H1 (cell line): ENCODE data around the gene GAPT. TPM values are rescaled to one million over a fixed set of nuclear protein-coding genes. Genes with fewer than 3 reads are reported as not detected.
A peak's percentile ranks its signal among the peaks of the same experiment; 100 is the strongest.

ENCODE experiments used
- CTCF ChIA-PET: fragments of 300-600 bp; sonication (Branson Sonifier 250); formaldehyde crosslinking; loops from one replicate; lab custom pipeline; 2021; ENCODE audit not compliant: partially characterized antibody; lab: Charles Lee
- POLR2A ChIA-PET: fragments of 300-600 bp; sonication (Branson Sonifier 250); formaldehyde crosslinking; loops from one replicate; lab custom pipeline; 2021; ENCODE audit warnings: inconsistent platforms; ENCODE audit not compliant: partially characterized antibody; lab: Charles Lee
- DNase-seq, 2 experiments: peaks; one replicate each; pipeline versions ENCODE4 v3.0.0 to v3.0.0-alpha.2; 2010 to 2022; ENCODE audit warnings: low spot score in 2 of 2, low read depth in 1 of 2, mixed read lengths in 1 of 2
- FAIRE-seq: peaks from 2 replicates; lab custom pipeline; 2011; peaks lifted over from hg19 to GRCh38; lab: Jason Lieb, UNC
- H2AFZ ChIP-seq: 2 replicates; pipeline ENCODE4 v1.8.1; 2012; ENCODE audit warnings: low read length, inconsistent platforms
- H2AK5ac ChIP-seq: 2 replicates; pipeline ENCODE4 v1.6.1; 2013; ENCODE audit warnings: low read depth, low read length
- H2BK120ac ChIP-seq: replicated peaks from 2 replicates; pipeline ENCODE3; 2013; ENCODE audit warnings: low read depth, low read length, inconsistent platforms
- H2BK12ac ChIP-seq: 2 replicates; pipeline ENCODE4 v1.6.1; 2013; ENCODE audit warnings: low read depth, low read length
- H2BK15ac ChIP-seq: 2 replicates; pipeline ENCODE4 v1.6.1; 2013; ENCODE audit warnings: low read length
- H2BK20ac ChIP-seq: 2 replicates; pipeline ENCODE4 v1.6.1; 2013; ENCODE audit warnings: low read length
- H2BK5ac ChIP-seq: 2 replicates; pipeline ENCODE4 v1.6.1; 2013; ENCODE audit warnings: low read depth, low read length
- H3K14ac ChIP-seq: 2 replicates; pipeline ENCODE4 v1.6.1; 2013; ENCODE audit warnings: inconsistent platforms; ENCODE audit not compliant: insufficient read length
- H3K18ac ChIP-seq: 2 replicates; pipeline ENCODE4 v1.6.1; 2013; ENCODE audit warnings: low read length; ENCODE audit errors: extremely low read depth
- H3K23ac ChIP-seq: 2 replicates; pipeline ENCODE4 v1.6.1; 2013; ENCODE audit warnings: inconsistent platforms; ENCODE audit not compliant: insufficient read length
- H3K23me2 ChIP-seq: 2 replicates; pipeline ENCODE4 v1.6.1; 2013; ENCODE audit warnings: low read depth, low read length
- H3K27ac ChIP-seq: 2 replicates; pipeline ENCODE4 v1.6.1; 2011; ENCODE audit warnings: low read depth, low read length, inconsistent platforms
- H3K27me3 ChIP-seq, 4 experiments: replicated peaks in 1 of 4; 1 replicate in 1 of 4; 2 replicates in 3 of 4; pipeline versions ENCODE4 v1.6.1 to v1.8.1; 2011 to 2013; ENCODE audit warnings: low read length in 3 of 4, mild to moderate bottlenecking in 3 of 4, inconsistent platforms in 2 of 4, mixed read lengths in 2 of 4, moderate library complexity in 1 of 4; ENCODE audit not compliant: control insufficient read depth in 3 of 4, insufficient read depth in 3 of 4; ENCODE audit errors: extremely low read depth in 1 of 4
- H3K36me3 ChIP-seq, 4 experiments: 2 replicates each; pipeline versions ENCODE4 v1.6.1 to v1.8.1; 2011 to 2013; ENCODE audit warnings: mild to moderate bottlenecking in 4 of 4, low read length in 3 of 4, moderate library complexity in 2 of 4, control low read depth in 1 of 4, inconsistent platforms in 1 of 4; ENCODE audit not compliant: insufficient read depth in 4 of 4, control insufficient read depth in 2 of 4
- H3K4ac ChIP-seq: replicated peaks from 2 replicates; pipeline ENCODE3; 2013; ENCODE audit warnings: low read length, low read depth, mixed read lengths, inconsistent platforms; ENCODE audit not compliant: insufficient read length
- H3K4me1 ChIP-seq, 4 experiments: replicated peaks in 1 of 4; 1 replicate in 1 of 4; 2 replicates in 3 of 4; pipeline versions ENCODE4 v1.6.1 to v1.8.1; 2011 to 2013; ENCODE audit warnings: low read length in 3 of 4, inconsistent platforms in 2 of 4, mixed read lengths in 1 of 4; ENCODE audit not compliant: insufficient read depth in 4 of 4, control insufficient read depth in 3 of 4
- H3K4me2 ChIP-seq, 2 experiments: 2 replicates each; pipeline versions ENCODE4 v1.6.1 to v1.8.1; 2011 to 2013; ENCODE audit warnings: low read depth in 2 of 2, low read length in 2 of 2, control low read depth in 1 of 2, inconsistent platforms in 1 of 2, mild to moderate bottlenecking in 1 of 2; ENCODE audit not compliant: insufficient read depth in 1 of 2
- H3K4me3 ChIP-seq, 4 experiments: fragments of 200-600, 300-600 bp in 1 of 4; sonication (generic), shearing (Covaris generic), sonication (Bioruptor Twin) in 1 of 4; 2 replicates each; pipeline versions ENCODE4 v1.5.1 to v1.8.1; 2011 to 2016; ENCODE audit warnings: low read length in 4 of 4, low read depth in 3 of 4, control low read depth in 2 of 4, inconsistent platforms in 2 of 4, mild to moderate bottlenecking in 2 of 4, mixed read lengths in 1 of 4, moderate library complexity in 1 of 4; ENCODE audit not compliant: insufficient read depth in 2 of 4; ENCODE audit errors: extremely low read depth in 1 of 4
- H3K56ac ChIP-seq: replicated peaks from 2 replicates; pipeline ENCODE3; 2013; ENCODE audit warnings: low read depth, mild to moderate bottlenecking, mixed read lengths, low read length, inconsistent platforms; ENCODE audit not compliant: insufficient read length
- H3K79me1 ChIP-seq: 2 replicates; pipeline ENCODE4 v1.6.1; 2013; ENCODE audit warnings: low read depth, low read length, control low read depth
- H3K79me2 ChIP-seq, 2 experiments: 2 replicates each; pipeline versions ENCODE4 v1.6.1 to v1.8.1; 2012 to 2013; ENCODE audit warnings: low read length in 2 of 2, mild to moderate bottlenecking in 2 of 2, inconsistent platforms in 1 of 2; ENCODE audit not compliant: insufficient read depth in 2 of 2, control insufficient read depth in 1 of 2
- H3K9ac ChIP-seq, 4 experiments: replicated peaks in 1 of 4; 1 replicate in 1 of 4; 2 replicates in 3 of 4; pipeline versions ENCODE4 v1.6.1 to v1.8.1; 2011 to 2013; ENCODE audit warnings: low read depth in 3 of 4, low read length in 3 of 4, control low read depth in 2 of 4, mild to moderate bottlenecking in 2 of 4, moderate library complexity in 2 of 4, inconsistent platforms in 1 of 4; ENCODE audit errors: extremely low read depth in 1 of 4
- H3K9me3 ChIP-seq, 2 experiments: 2 replicates each; pipeline versions ENCODE4 v1.6.1 to v1.8.1; 2012 to 2013; ENCODE audit warnings: mild to moderate bottlenecking in 2 of 2, moderate library complexity in 2 of 2, control low read depth in 1 of 2, inconsistent platforms in 1 of 2, low read depth in 1 of 2, low read length in 1 of 2, mixed read lengths in 1 of 2; ENCODE audit not compliant: insufficient read depth in 2 of 2
- H4K20me1 ChIP-seq, 2 experiments: replicated peaks in 1 of 2; 2 replicates each; pipeline versions ENCODE3 to v1.8.1; 2011 to 2013; ENCODE audit warnings: inconsistent platforms in 2 of 2, low read length in 2 of 2, mild to moderate bottlenecking in 1 of 2; ENCODE audit not compliant: insufficient read depth in 2 of 2, control insufficient read depth in 1 of 2
- H4K5ac ChIP-seq: 2 replicates; pipeline ENCODE4 v1.6.1; 2013; ENCODE audit warnings: low read length, low read depth, mixed read lengths, inconsistent platforms; ENCODE audit not compliant: insufficient read length
- H4K8ac ChIP-seq: 2 replicates; pipeline ENCODE4 v1.8.0; 2013; ENCODE audit warnings: mild to moderate bottlenecking, moderate library complexity, low read length, inconsistent platforms; ENCODE audit not compliant: insufficient read depth; ENCODE audit errors: extremely low read depth
- H4K91ac ChIP-seq: replicated peaks from 2 replicates; pipeline ENCODE3; 2013; ENCODE audit warnings: low read length, mixed read lengths, inconsistent platforms; ENCODE audit not compliant: insufficient read length
- JUND ChIP-seq: IDR thresholded peaks from 2 replicates; pipeline ENCODE4 v1.6.1; 2011; ENCODE audit warnings: mild to moderate bottlenecking, improper control_type of control experiment, low read length
- PHF8 ChIP-seq: fragments of 200-600 bp; sonication (generic); conservative IDR thresholded peaks from 2 replicates; pipeline ENCODE4 v1.7.1; 2012; ENCODE audit warnings: low read depth, mild to moderate bottlenecking, inconsistent platforms, low read length, moderate library complexity
- RAD21 ChIP-seq, 2 experiments: IDR thresholded peaks in 1 of 2; conservative IDR thresholded peaks in 1 of 2; 2 replicates each; pipeline ENCODE4 v1.6.1; 2011; ENCODE audit warnings: low read depth in 2 of 2, low read length in 2 of 2, improper control_type of control experiment in 1 of 2, inconsistent platforms in 1 of 2, mild to moderate bottlenecking in 1 of 2, moderate library complexity in 1 of 2
- SAP30 ChIP-seq: fragments of 300-600 bp; sonication (generic); IDR thresholded peaks from 2 replicates; pipeline ENCODE4 v1.7.1; 2012; ENCODE audit warnings: low read length, moderate library complexity, mild to moderate bottlenecking, inconsistent platforms; ENCODE audit not compliant: insufficient read depth, insufficient replicate concordance
- SIRT6 ChIP-seq: IDR thresholded peaks from one replicate; pipeline ENCODE4 v1.7.1; 2012; ENCODE audit warnings: low read length, inconsistent platforms
- SP1 ChIP-seq: IDR thresholded peaks from 2 replicates; pipeline ENCODE4 v1.6.1; 2011; ENCODE audit warnings: low read depth, low read length
- SRF ChIP-seq: IDR thresholded peaks from 2 replicates; pipeline ENCODE4 v1.6.1; 2011; ENCODE audit warnings: mild to moderate bottlenecking, low read depth, low read length, moderate library complexity
- YY1 ChIP-seq: IDR thresholded peaks from 2 replicates; pipeline ENCODE4 v1.6.1; 2011; ENCODE audit warnings: low read depth, mild to moderate bottlenecking, low read length
- WGBS, 2 experiments: shearing (Covaris generic) in 1 of 2; methylation state at CpG; one replicate each; pipeline versions ENCODE4 v1.1.6 to v1.1.7; 2013 to 2015; ENCODE audit warnings: low lambda C conversion rate in 2 of 2, mixed read lengths in 2 of 2, inconsistent platforms in 1 of 2, low coverage in 1 of 2, missing lambda C conversion rate in 1 of 2; ENCODE audit not compliant: insufficient replicate concordance in 2 of 2, insufficient coverage in 1 of 2, insufficient read length in 1 of 2; ENCODE audit errors: extremely low coverage in 1 of 2, missing lambda C conversion rate in 1 of 2; 5-methylcytosine and 5-hydroxymethylcytosine counted together
- polyA plus RNA-seq, 7 experiments: library from polyadenylated mRNA; depleted of rRNA in 3 of 7; stranded (reverse) in 5 of 7; unstranded in 2 of 7; fragments of >200 nt in 5 of 7; fragments of 200-250 nt in 2 of 7; gene quantifications; 1 replicate in 5 of 7; 2 replicates in 1 of 7; 4 replicates in 1 of 7; pipeline versions ENCODE4 v1.2.1 to v1.2.3, GENCODE V29; 2011 to 2013; ENCODE audit warnings: missing spikeins in 2 of 7, mixed read lengths in 2 of 7
- total RNA-seq: library from RNA; stranded (reverse); fragmentation: NEBNext Ultra II Directional; extraction: Animal tissue kit (Norgen Biotek cat#: 25700); gene quantifications from 2 replicates; pipeline ENCODE4 v1.2.1, GENCODE V29; 2021
- TF ChIP-seq, protein P1 (sequence below): IDR thresholded peaks from 2 replicates; pipeline ENCODE4 v1.6.1; 2011; ENCODE audit warnings: low read depth, mild to moderate bottlenecking, low read length; ENCODE audit not compliant: insufficient read depth

Gene GAPT
- total and polyA plus RNA-seq, 2 of the 8 experiments (the other 6 are each of a cell fraction or from before 2014, with no cell fraction given) = not detected

- peaks cover 0 to 3% (median 2%) of the 10 kb centered on the region in 4 experiments; a peak in 3 of 7 replicates for H3K27me3 ChIP-seq
- no peak overlapping the region for H2BK20ac ChIP-seq
- no peaks in the 10 kb centered on the region; the same call in 1 of the 2 replicates for H3K23me2 ChIP-seq
- 0 out of 4 replicates have a peak, but pooled peaks cover 0 to 2% of the 10 kb centered on the region in 2 experiments for H3K79me2 ChIP-seq
- H3K79me1 ChIP-seq = no peaks in the 10 kb centered on the region
- no peak overlapping the region for H3K4ac ChIP-seq
- peaks cover 0 to 4% (median 3%) of the 10 kb centered on the region in 4 experiments; a peak in 3 of 7 replicates for H3K4me1 ChIP-seq
- H4K20me1 ChIP-seq = peaks cover 0 to 2% of the 10 kb centered on the region in 2 experiments
- H2AK5ac ChIP-seq = no peak overlapping the region
- no peak overlapping the region for H2BK5ac ChIP-seq
- H3K14ac ChIP-seq = no peak overlapping the region
- H3K4me3 ChIP-seq = peak overlapping the region; percentile 61 to 79 (median 73)
- no peak for FAIRE-seq
- H4K8ac ChIP-seq = peak overlapping the region; percentile 80; the same call in 1 of the 2 replicates
- WGBS, 2 experiments = 1% methylated on average over 33 of the region's 57 CpGs; no CpG with 5 or more reads in 1 of the 2 experiments
- no peaks in the 10 kb centered on the region for H3K9me3 ChIP-seq
- ChIA-PET POLR2A (interaction anchor here (0.7 to 1.5 kb wide), 7 partner anchors 8 to 681 kb away, joined by 3 to 4 read pairs (median 3); no protein-coding TSS in a partner anchor), CTCF (interaction anchor here (0.6 to 4.4 kb wide), 19 partner anchors 17 to 1154 kb away, joined by 3 to 86 read pairs (median 3); no protein-coding TSS in a partner anchor)
- no peak overlapping the region for H3K56ac ChIP-seq
- H3K36me3 ChIP-seq = peaks cover 8 to 28% (median 20%) of the 10 kb centered on the region in 4 experiments
- H3K23ac ChIP-seq = no peak overlapping the region
- H3K9ac ChIP-seq = peak overlapping the region; percentile 5 to 77 (median 50); a peak in 6 of 7 replicates
- H3K27ac ChIP-seq = no peak overlapping the region
- H2AFZ ChIP-seq = no peak overlapping the region
- H2BK120ac ChIP-seq = no peak overlapping the region
- H2BK15ac ChIP-seq = no peak overlapping the region
- H4K91ac ChIP-seq = no peak overlapping the region
- H4K5ac ChIP-seq = no peak overlapping the region
- H3K4me2 ChIP-seq = peak overlapping the region; percentile 69 to 74
- no peak overlapping the region for H2BK12ac ChIP-seq
- peak in 1 of 2 experiments; percentile 66 for DNase-seq
- H3K18ac ChIP-seq = peak overlapping the region; percentile 34
- TF ChIP-seq SRF (no peak), SAP30 (no peak), SIRT6 (no peak), SP1 (no peak; the same call in 1 of the 2 replicates), RAD21 (IDR thresholded peaks at IDR 0.05 in 1 of 2, conservative IDR thresholded peaks at IDR 0.05 in 1 of 2; ENCODE audit: low read depth in 2 of 2, low read length in 2 of 2) (peak in 1 of 2 experiments; percentile 10; a peak in 1 of 4 replicates), JUND (no peak), YY1 (no peak), PHF8 (peak; percentile 67; the same call in 1 of the 2 replicates)
- TF ChIP-seq, protein P1, sequence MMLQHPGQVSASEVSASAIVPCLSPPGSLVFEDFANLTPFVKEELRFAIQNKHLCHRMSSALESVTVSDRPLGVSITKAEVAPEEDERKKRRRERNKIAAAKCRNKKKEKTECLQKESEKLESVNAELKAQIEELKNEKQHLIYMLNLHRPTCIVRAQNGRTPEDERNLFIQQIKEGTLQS = no peak
Observed at GRCh38 chr5:58459146-58460001, 31.9 kb upstream of the GAPT start.
